Neuronal stem cell (in vitro differentiated cells): ENCODE measurements around the gene GRM7.

ENCODE experiments used
- DNase-seq: peaks from one replicate; pipeline ENCODE4 v3.0.0-alpha.2; 2013; ENCODE audit warnings: low spot score
- H2AFZ ChIP-seq: one replicate; pipeline ENCODE4 v1.6.1; 2013; ENCODE audit warnings: mild to moderate bottlenecking, low read length, inconsistent platforms
- H2AK5ac ChIP-seq: 2 replicates; pipeline ENCODE4 v1.6.1; 2013; ENCODE audit warnings: low read depth, mild to moderate bottlenecking, inconsistent platforms, low read length, moderate library complexity, mixed read lengths
- H2BK120ac ChIP-seq: 2 replicates; pipeline ENCODE4 v1.6.1; 2013; ENCODE audit warnings: low read depth, mild to moderate bottlenecking, inconsistent platforms, low read length, moderate library complexity, mixed read lengths
- H2BK12ac ChIP-seq: one replicate; pipeline ENCODE4 v1.6.1; 2013; ENCODE audit warnings: low read length, inconsistent platforms
- H2BK15ac ChIP-seq: 2 replicates; pipeline ENCODE4 v1.6.1; 2013; ENCODE audit warnings: mild to moderate bottlenecking, low read length, inconsistent platforms, mixed read lengths
- H2BK5ac ChIP-seq: one replicate; pipeline ENCODE4 v1.6.1; 2013; ENCODE audit warnings: inconsistent platforms, mild to moderate bottlenecking, low read length, moderate library complexity
- H3K14ac ChIP-seq: one replicate; pipeline ENCODE4 v1.6.1; 2013; ENCODE audit warnings: low read length, inconsistent platforms
- H3K18ac ChIP-seq: 2 replicates; pipeline ENCODE4 v1.6.1; 2013; ENCODE audit warnings: low read length, inconsistent platforms
- H3K23ac ChIP-seq: 2 replicates; pipeline ENCODE4 v1.6.1; 2013; ENCODE audit warnings: low read depth, mild to moderate bottlenecking, mixed read lengths, low read length, inconsistent platforms; ENCODE audit not compliant: poor library complexity
- H3K27ac ChIP-seq: replicated peaks from 3 replicates; pipeline ENCODE4 v1.5.1; 2013; ENCODE audit warnings: low read length, inconsistent platforms
- H3K27me3 ChIP-seq, 3 experiments: 2 replicates each; pipeline ENCODE4 v1.6.1; 2013; ENCODE audit warnings: low read length in 3 of 3, mild to moderate bottlenecking in 2 of 3, inconsistent platforms in 1 of 3, low read depth in 1 of 3, mixed read lengths in 1 of 3, moderate library complexity in 1 of 3; ENCODE audit not compliant: control insufficient read depth in 3 of 3, insufficient read depth in 3 of 3
- H3K36me3 ChIP-seq, 2 donors: replicated peaks in 1 of 2; 2 replicates each; pipeline ENCODE4 v1.6.1; 2013; ENCODE audit warnings: low read length in 2 of 2; ENCODE audit not compliant: control insufficient read depth in 2 of 2, insufficient read depth in 2 of 2
- H3K4ac ChIP-seq: 2 replicates; pipeline ENCODE4 v1.6.1; 2013; ENCODE audit warnings: inconsistent platforms, mild to moderate bottlenecking, low read length, moderate library complexity
- H3K4me1 ChIP-seq, 2 donors: 1 replicate in 1 of 2; 2 replicates in 1 of 2; pipeline ENCODE4 v1.6.1; 2013; ENCODE audit warnings: low read length in 2 of 2, low read depth in 1 of 2; ENCODE audit not compliant: control insufficient read depth in 2 of 2, insufficient read depth in 1 of 2
- H3K4me2 ChIP-seq: one replicate; pipeline ENCODE4 v1.6.1; 2013; ENCODE audit warnings: mild to moderate bottlenecking, low read length, inconsistent platforms; ENCODE audit not compliant: insufficient read depth, poor library complexity, severe bottlenecking
- H3K4me3 ChIP-seq, 2 donors: 2 replicates each; pipeline ENCODE4 v1.5.1; 2013; ENCODE audit warnings: low read length in 2 of 2, mild to moderate bottlenecking in 2 of 2, inconsistent platforms in 1 of 2, moderate library complexity in 1 of 2
- H3K79me1 ChIP-seq: one replicate; pipeline ENCODE4 v1.6.1; 2013; ENCODE audit warnings: low read depth, mild to moderate bottlenecking, inconsistent platforms, low read length, moderate library complexity
- H3K9ac ChIP-seq: one replicate; pipeline ENCODE4 v1.6.1; 2013; ENCODE audit warnings: mild to moderate bottlenecking, low read depth, low read length, inconsistent platforms; ENCODE audit not compliant: poor library complexity
- H3K9me3 ChIP-seq, 2 donors: replicated peaks in 1 of 2; 2 replicates each; pipeline versions ENCODE3 to v1.6.1; 2013; ENCODE audit warnings: low read length in 2 of 2, mild to moderate bottlenecking in 2 of 2, inconsistent platforms in 1 of 2, low read depth in 1 of 2, mixed read lengths in 1 of 2, moderate library complexity in 1 of 2; ENCODE audit not compliant: control insufficient read depth in 2 of 2, insufficient read depth in 1 of 2
- H4K8ac ChIP-seq: one replicate; pipeline ENCODE4 v1.6.1; 2013; ENCODE audit warnings: low read depth, mild to moderate bottlenecking, inconsistent platforms, low read length, moderate library complexity
- H4K91ac ChIP-seq: one replicate; pipeline ENCODE4 v1.6.1; 2013; ENCODE audit warnings: low read length, low read depth, mild to moderate bottlenecking, inconsistent platforms; ENCODE audit not compliant: poor library complexity
- WGBS, 2 donors: extraction: QIAGEN DNeasy Blood & Tissue Kit; methylation state at CpG; one replicate each; pipeline ENCODE4 v1.1.7; 2013; ENCODE audit warnings: missing lambda C conversion rate in 2 of 2, mixed read lengths in 1 of 2; ENCODE audit not compliant: insufficient read length in 2 of 2, insufficient replicate concordance in 1 of 2; ENCODE audit errors: extremely low coverage in 2 of 2; 5-methylcytosine and 5-hydroxymethylcytosine counted together

The GRM7 gene

GRCh38 chr3:7038394-7038793 lies 177.5 kb downstream of the GRM7 start:
- Histone ChIP-seq H3K4ac (no peak overlapping the region), H2BK5ac (no peak overlapping the region), H3K27me3 (no peaks in the 10 kb centered on the region), H3K9ac (no peak overlapping the region), H2AK5ac (no peak overlapping the region), H4K8ac (no peak overlapping the region), H3K23ac (no peak overlapping the region), H3K4me3 (no peak overlapping the region), H3K14ac (no peak overlapping the region), H2BK120ac (no peak overlapping the region), H3K79me1 (no peaks in the 10 kb centered on the region), H3K4me2 (no peak overlapping the region), H3K18ac (no peak overlapping the region), H3K36me3 (no peaks in the 10 kb centered on the region), H3K4me1 (peaks cover 0 to 2% of the 10 kb centered on the region in 2 donors), H2AFZ (no peak overlapping the region), H2BK15ac (no peak overlapping the region), H4K91ac (no peak overlapping the region), H3K9me3 (no peaks in the 10 kb centered on the region), H3K27ac (no peak overlapping the region), H2BK12ac (no peak overlapping the region)
- DNase-seq: no peak
- no CpG with 5 or more reads among the region's 4 CpGs for WGBS, 2 donors

- no peaks in the 10 kb centered on the region for H3K27me3 ChIP-seq
- no peak overlapping the region for H2AK5ac ChIP-seq
- WGBS, 2 donors: no CpG with 5 or more reads among the region's 1 CpG
- H3K14ac ChIP-seq: no peak overlapping the region
- H3K23ac ChIP-seq: no peak overlapping the region
- DNase-seq: no peak
- no peak overlapping the region for H3K4me3 ChIP-seq
- no peak overlapping the region for H4K91ac ChIP-seq
- no peaks in the 10 kb centered on the region for H3K36me3 ChIP-seq
- no peak overlapping the region for H2BK12ac ChIP-seq
- no peaks in the 10 kb centered on the region for H3K4me1 ChIP-seq
- H4K8ac ChIP-seq: no peak overlapping the region
- no peak overlapping the region for H3K9ac ChIP-seq
- H3K79me1 ChIP-seq: no peaks in the 10 kb centered on the region
- H3K9me3 ChIP-seq: no peaks in the 10 kb centered on the region
- H3K18ac ChIP-seq: no peak overlapping the region
- H3K4me2 ChIP-seq: no peak overlapping the region
- no peak overlapping the region for H2BK120ac ChIP-seq
- H3K4ac ChIP-seq: no peak overlapping the region
- no peak overlapping the region for H3K27ac ChIP-seq
- H2BK5ac ChIP-seq: no peak overlapping the region
- H2AFZ ChIP-seq: no peak overlapping the region
- H2BK15ac ChIP-seq: no peak overlapping the region
These were observed 201.8 kb downstream of the GRM7 start for GRCh38 chr3:7062714-7063113.

- H3K18ac ChIP-seq: no peak overlapping the region
- H3K4ac ChIP-seq: no peak overlapping the region
- no peak overlapping the region for H4K91ac ChIP-seq
- no peak overlapping the region for H2BK15ac ChIP-seq
- H4K8ac ChIP-seq: no peak overlapping the region
- no peak overlapping the region for H3K9ac ChIP-seq
- H3K4me3 ChIP-seq: no peak overlapping the region
- H2AK5ac ChIP-seq: no peak overlapping the region
- H3K27me3 ChIP-seq: no peaks in the 10 kb centered on the region
- H3K23ac ChIP-seq: no peak overlapping the region
- peaks cover 0 to 2% of the 10 kb centered on the region in 2 donors for H3K4me1 ChIP-seq
- no peaks in the 10 kb centered on the region for H3K36me3 ChIP-seq
- no peak overlapping the region for H2AFZ ChIP-seq
- no peak overlapping the region for H2BK12ac ChIP-seq
- no peak overlapping the region for H2BK5ac ChIP-seq
- no peak overlapping the region for H2BK120ac ChIP-seq
- no peak overlapping the region for H3K27ac ChIP-seq
- no peak overlapping the region for H3K14ac ChIP-seq
- H3K4me2 ChIP-seq: no peak overlapping the region
- DNase-seq: no peak
- H3K9me3 ChIP-seq: no peaks in the 10 kb centered on the region
- no peaks in the 10 kb centered on the region for H3K79me1 ChIP-seq
- WGBS, 2 donors: no CpG with 5 or more reads among the region's 6 CpGs
These were observed 209.5 kb downstream of the GRM7 start for GRCh38 chr3:7070461-7070860.

- Histone ChIP-seq H3K27ac (no peak overlapping the region), H2BK15ac (no peak overlapping the region), H3K79me1 (peaks cover 2% of the 10 kb centered on the region), H3K9ac (no peak overlapping the region), H2AK5ac (no peak overlapping the region), H3K4me1 (peaks cover 0 to 2% of the 10 kb centered on the region in 2 donors), H3K4me2 (no peak overlapping the region), H3K4ac (no peak overlapping the region), H4K91ac (no peak overlapping the region), H2BK5ac (no peak overlapping the region), H3K27me3 (no peaks in the 10 kb centered on the region), H3K23ac (no peak overlapping the region), H3K36me3 (no peaks in the 10 kb centered on the region), H2BK120ac (no peak overlapping the region), H2AFZ (no peak overlapping the region), H3K9me3 (no peaks in the 10 kb centered on the region), H2BK12ac (no peak overlapping the region), H3K4me3 (no peak overlapping the region), H3K18ac (no peak overlapping the region), H3K14ac (no peak overlapping the region), H4K8ac (no peak overlapping the region)
- no CpG with 5 or more reads among the region's 3 CpGs for WGBS, 2 donors
- DNase-seq: no peak
These were observed 213.3 kb downstream of the GRM7 start for GRCh38 chr3:7074217-7074616.
